ENCODE measurements around the gene CARF. TPM values are rescaled to one million over a fixed set of nuclear protein-coding genes. Genes with fewer than 3 reads are reported as not detected.
"Not testable (repeated sequence)": the region's sequence is repeated elsewhere in the genome, so short reads cannot be mapped to it uniquely, and the experiment has no call there.

CARF gene
- total and polyA plus RNA-seq, 2 donors = 7.0 to 14.1 TPM

- not testable (repeated sequence) for H3K4me1 ChIP-seq (ENCODE audit: control insufficient read depth in 2 of 2, insufficient read depth in 2 of 2, low read length in 2 of 2); H3K4me3 ChIP-seq (ENCODE audit: low read length in 2 of 2); H3K27me3 ChIP-seq (ENCODE audit: control insufficient read depth in 2 of 2, insufficient read depth in 1 of 2, low read length in 1 of 2); H3K9me3 ChIP-seq (ENCODE audit: control insufficient read depth in 2 of 2, insufficient read depth in 1 of 2, low read length in 1 of 2); DNase-seq (ENCODE audit: low read depth in 6 of 9, low spot score in 9 of 9); H3K27ac ChIP-seq (ENCODE audit: low read depth in 1 of 2, low read length in 1 of 2)
- peaks cover 0 to 10% of the 10 kb centered on the region in 2 donors for H3K36me3 ChIP-seq (ENCODE audit: control insufficient read depth in 2 of 2, insufficient read depth in 2 of 2, low read length in 1 of 2)
Observed at GRCh38 chr2:202905507-202905906, 6.6 kb upstream of the CARF start.

GRCh38 chr2:202908186-202908585 lies 3.9 kb upstream of the CARF start:
- Histone ChIP-seq H3K27me3 (ENCODE audit: control insufficient read depth in 2 of 2, insufficient read depth in 1 of 2, low read length in 1 of 2) (no peaks in the 10 kb centered on the region), H3K36me3 (ENCODE audit: control insufficient read depth in 2 of 2, insufficient read depth in 2 of 2, low read length in 1 of 2) (peaks cover 0 to 5% of the 10 kb centered on the region in 2 donors), H3K9me3 (ENCODE audit: control insufficient read depth in 2 of 2, insufficient read depth in 1 of 2, low read length in 1 of 2) (no peaks in the 10 kb centered on the region), H3K4me1 (ENCODE audit: control insufficient read depth in 2 of 2, insufficient read depth in 2 of 2, low read length in 2 of 2) (peaks cover 3 to 5% of the 10 kb centered on the region in 2 donors), H3K4me3 (ENCODE audit: low read length in 2 of 2) (no peak overlapping the region), H3K27ac (ENCODE audit: low read depth in 1 of 2, low read length in 1 of 2) (no peak overlapping the region)
- WGBS = 96% methylated on average over 5 of the region's 5 CpGs
- no peak for DNase-seq (ENCODE audit: low read depth in 6 of 9, low spot score in 9 of 9)

- Histone ChIP-seq H3K27me3 (ENCODE audit: control insufficient read depth in 2 of 2, insufficient read depth in 1 of 2, low read length in 1 of 2) (no peaks in the 10 kb centered on the region), H3K36me3 (ENCODE audit: control insufficient read depth in 2 of 2, insufficient read depth in 2 of 2, low read length in 1 of 2) (peaks cover 0 to 5% of the 10 kb centered on the region in 2 donors), H3K4me3 (ENCODE audit: low read length in 2 of 2) (no peak overlapping the region), H3K4me1 (ENCODE audit: control insufficient read depth in 2 of 2, insufficient read depth in 2 of 2, low read length in 2 of 2) (peaks cover 3 to 5% of the 10 kb centered on the region in 2 donors), H3K27ac (ENCODE audit: low read depth in 1 of 2, low read length in 1 of 2) (no peak overlapping the region), H3K9me3 (ENCODE audit: control insufficient read depth in 2 of 2, insufficient read depth in 1 of 2, low read length in 1 of 2) (no peaks in the 10 kb centered on the region)
- DNase-seq (ENCODE audit: low read depth in 6 of 9, low spot score in 9 of 9) = no peak
- 98% methylated on average over 6 of the region's 6 CpGs for WGBS
Observed at GRCh38 chr2:202909394-202910192, 2.5 kb upstream of the CARF start.

- not testable (repeated sequence) for H3K27me3 ChIP-seq (ENCODE audit: control insufficient read depth in 2 of 2, insufficient read depth in 1 of 2, low read length in 1 of 2); H3K27ac ChIP-seq (ENCODE audit: low read depth in 1 of 2, low read length in 1 of 2); DNase-seq (ENCODE audit: low read depth in 6 of 9, low spot score in 9 of 9); H3K36me3 ChIP-seq (ENCODE audit: control insufficient read depth in 2 of 2, insufficient read depth in 2 of 2, low read length in 1 of 2); H3K4me3 ChIP-seq (ENCODE audit: low read length in 2 of 2); H3K9me3 ChIP-seq (ENCODE audit: control insufficient read depth in 2 of 2, insufficient read depth in 1 of 2, low read length in 1 of 2); H3K4me1 ChIP-seq (ENCODE audit: control insufficient read depth in 2 of 2, insufficient read depth in 2 of 2, low read length in 2 of 2)
- 98% methylated on average over 5 of the region's 5 CpGs for WGBS
Observed at GRCh38 chr2:202910250-202910649, 1.8 kb upstream of the CARF start.

GRCh38 chr2:202910698-202911097 lies 1.4 kb upstream of the CARF start:
- peak overlapping the region; percentile 63 to 85 for H3K4me3 ChIP-seq (ENCODE audit: low read length in 2 of 2)
- no peaks in the 10 kb centered on the region for H3K36me3 ChIP-seq (ENCODE audit: control insufficient read depth in 2 of 2, insufficient read depth in 2 of 2, low read length in 1 of 2)
- H3K4me1 ChIP-seq (ENCODE audit: control insufficient read depth in 2 of 2, insufficient read depth in 2 of 2, low read length in 2 of 2) = peaks cover 3 to 5% of the 10 kb centered on the region in 2 donors
- no peak for DNase-seq (ENCODE audit: low read depth in 6 of 9, low spot score in 9 of 9)
- no peaks in the 10 kb centered on the region for H3K9me3 ChIP-seq (ENCODE audit: control insufficient read depth in 2 of 2, insufficient read depth in 1 of 2, low read length in 1 of 2)
- no peaks in the 10 kb centered on the region for H3K27me3 ChIP-seq (ENCODE audit: control insufficient read depth in 2 of 2, insufficient read depth in 1 of 2, low read length in 1 of 2)
- WGBS = 18% methylated on average over 3 of the region's 3 CpGs
- no peak overlapping the region for H3K27ac ChIP-seq (ENCODE audit: low read depth in 1 of 2, low read length in 1 of 2)

- Histone ChIP-seq H3K4me3 (ENCODE audit: low read length in 2 of 2) (peak overlapping the region; percentile 63 to 85), H3K27ac (ENCODE audit: low read depth in 1 of 2, low read length in 1 of 2) (peak overlapping the region; percentile 88 to 96), H3K4me1 (ENCODE audit: control insufficient read depth in 2 of 2, insufficient read depth in 2 of 2, low read length in 2 of 2) (peaks cover 3 to 5% of the 10 kb centered on the region in 2 donors), H3K27me3 (ENCODE audit: control insufficient read depth in 2 of 2, insufficient read depth in 1 of 2, low read length in 1 of 2) (no peaks in the 10 kb centered on the region), H3K36me3 (ENCODE audit: control insufficient read depth in 2 of 2, insufficient read depth in 2 of 2, low read length in 1 of 2) (no peaks in the 10 kb centered on the region), H3K9me3 (ENCODE audit: control insufficient read depth in 2 of 2, insufficient read depth in 1 of 2, low read length in 1 of 2) (no peaks in the 10 kb centered on the region)
- WGBS = under 1% methylated on average over 8 of the region's 8 CpGs
- DNase-seq (ENCODE audit: low read depth in 6 of 9, low spot score in 9 of 9) = no peak
Observed at GRCh38 chr2:202911203-202911511, 918 bp upstream of the CARF start.

GRCh38 chr2:202912342-202913201 lies 497 bp downstream of the CARF start:
- peak in 3 of 9 donors; percentile 9 to 53 (median 27) for DNase-seq (ENCODE audit: low read depth in 6 of 9, low spot score in 9 of 9)
- H3K27me3 ChIP-seq (ENCODE audit: control insufficient read depth in 2 of 2, insufficient read depth in 1 of 2, low read length in 1 of 2); H3K9me3 ChIP-seq (ENCODE audit: control insufficient read depth in 2 of 2, insufficient read depth in 1 of 2, low read length in 1 of 2); H3K36me3 ChIP-seq (ENCODE audit: control insufficient read depth in 2 of 2, insufficient read depth in 2 of 2, low read length in 1 of 2); H3K4me1 ChIP-seq (ENCODE audit: control insufficient read depth in 2 of 2, insufficient read depth in 2 of 2, low read length in 2 of 2): not testable (repeated sequence)
- peak overlapping the region; percentile 63 to 85 for H3K4me3 ChIP-seq (ENCODE audit: low read length in 2 of 2)
- peak overlapping the region; percentile 84 to 96 for H3K27ac ChIP-seq (ENCODE audit: low read depth in 1 of 2, low read length in 1 of 2)
- 2% methylated on average over 23 of the region's 49 CpGs for WGBS

- H3K27ac ChIP-seq (ENCODE audit: low read depth in 1 of 2, low read length in 1 of 2) = no peak overlapping the region
- H3K4me3 ChIP-seq (ENCODE audit: low read length in 2 of 2) = no peak overlapping the region
- no peaks in the 10 kb centered on the region for H3K9me3 ChIP-seq (ENCODE audit: control insufficient read depth in 2 of 2, insufficient read depth in 1 of 2, low read length in 1 of 2)
- H3K27me3 ChIP-seq (ENCODE audit: control insufficient read depth in 2 of 2, insufficient read depth in 1 of 2, low read length in 1 of 2) = no peaks in the 10 kb centered on the region
- 96% methylated on average over 1 of the region's 1 CpG for WGBS
- peaks cover 0 to 6% of the 10 kb centered on the region in 2 donors for H3K4me1 ChIP-seq (ENCODE audit: control insufficient read depth in 2 of 2, insufficient read depth in 2 of 2, low read length in 2 of 2)
- DNase-seq (ENCODE audit: low read depth in 6 of 9, low spot score in 9 of 9) = no peak
- H3K36me3 ChIP-seq (ENCODE audit: control insufficient read depth in 2 of 2, insufficient read depth in 2 of 2, low read length in 1 of 2) = peaks cover 5 to 7% of the 10 kb centered on the region in 2 donors
Observed at GRCh38 chr2:202918860-202919259, 6.8 kb downstream of the CARF start.

- Histone ChIP-seq H3K36me3 (ENCODE audit: control insufficient read depth in 2 of 2, insufficient read depth in 2 of 2, low read length in 1 of 2) (peaks cover 6 to 19% of the 10 kb centered on the region in 2 donors), H3K27me3 (ENCODE audit: control insufficient read depth in 2 of 2, insufficient read depth in 1 of 2, low read length in 1 of 2) (no peaks in the 10 kb centered on the region), H3K27ac (ENCODE audit: low read depth in 1 of 2, low read length in 1 of 2) (no peak overlapping the region), H3K4me1 (ENCODE audit: control insufficient read depth in 2 of 2, insufficient read depth in 2 of 2, low read length in 2 of 2) (no peaks in the 10 kb centered on the region), H3K4me3 (ENCODE audit: low read length in 2 of 2) (no peak overlapping the region), H3K9me3 (ENCODE audit: control insufficient read depth in 2 of 2, insufficient read depth in 1 of 2, low read length in 1 of 2) (no peaks in the 10 kb centered on the region)
- 97% methylated on average over 3 of the region's 3 CpGs for WGBS
- DNase-seq (ENCODE audit: low read depth in 6 of 9, low spot score in 9 of 9) = no peak
Observed at GRCh38 chr2:202932425-202933138, 20.5 kb downstream of the CARF start.

Data from thymus (tissue), 11 donors.